ENCODE measurements around the gene SND1.

Gene SND1

DNA sequence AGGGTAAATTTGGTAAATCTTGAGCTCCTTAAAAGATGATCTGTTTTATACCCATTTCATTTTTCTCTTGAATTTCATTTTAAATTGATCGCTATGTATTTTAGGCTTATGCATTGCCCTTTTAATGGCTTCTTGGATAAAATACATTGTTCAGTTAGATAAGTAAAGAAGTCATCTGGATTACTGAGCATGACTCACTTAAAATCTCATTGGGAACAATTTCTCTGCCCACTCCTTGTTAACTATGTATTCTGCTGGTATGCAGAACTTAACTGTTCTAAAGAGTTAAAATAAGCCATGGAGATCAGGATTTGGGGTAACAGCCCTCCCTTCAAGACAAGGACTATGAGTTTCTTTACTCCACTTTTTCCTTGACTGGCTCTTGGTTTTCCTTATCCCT is 134.2 kb downstream of the SND1 start:
- Histone ChIP-seq H3K27me3 (ENCODE audit: control insufficient read depth, insufficient read depth, low read length) (no peaks in the 10 kb centered on the region), H3K4me1 (ENCODE audit: control insufficient read depth, insufficient read depth, low read length) (peaks cover 11% of the 10 kb centered on the region), H3K9me3 (ENCODE audit: control insufficient read depth, low read length) (no peaks in the 10 kb centered on the region), H3K4me3 (ENCODE audit: low read length) (no peak overlapping the region), H3K36me3 (ENCODE audit: control insufficient read depth, insufficient read depth, low read length) (no peaks in the 10 kb centered on the region), H3K9ac (ENCODE audit: low read length) (no peak overlapping the region)

GRCh38 chr7:127789031-127789430 is 137.0 kb downstream of the SND1 start:
- Histone ChIP-seq H3K9ac (ENCODE audit: low read length) (no peak overlapping the region), H3K36me3 (ENCODE audit: control insufficient read depth, insufficient read depth, low read length) (no peaks in the 10 kb centered on the region), H3K9me3 (ENCODE audit: control insufficient read depth, low read length) (no peaks in the 10 kb centered on the region), H3K27me3 (ENCODE audit: control insufficient read depth, insufficient read depth, low read length) (no peaks in the 10 kb centered on the region), H3K4me3 (ENCODE audit: low read length) (no peak overlapping the region), H3K4me1 (ENCODE audit: control insufficient read depth, insufficient read depth, low read length) (no peaks in the 10 kb centered on the region)

DNA sequence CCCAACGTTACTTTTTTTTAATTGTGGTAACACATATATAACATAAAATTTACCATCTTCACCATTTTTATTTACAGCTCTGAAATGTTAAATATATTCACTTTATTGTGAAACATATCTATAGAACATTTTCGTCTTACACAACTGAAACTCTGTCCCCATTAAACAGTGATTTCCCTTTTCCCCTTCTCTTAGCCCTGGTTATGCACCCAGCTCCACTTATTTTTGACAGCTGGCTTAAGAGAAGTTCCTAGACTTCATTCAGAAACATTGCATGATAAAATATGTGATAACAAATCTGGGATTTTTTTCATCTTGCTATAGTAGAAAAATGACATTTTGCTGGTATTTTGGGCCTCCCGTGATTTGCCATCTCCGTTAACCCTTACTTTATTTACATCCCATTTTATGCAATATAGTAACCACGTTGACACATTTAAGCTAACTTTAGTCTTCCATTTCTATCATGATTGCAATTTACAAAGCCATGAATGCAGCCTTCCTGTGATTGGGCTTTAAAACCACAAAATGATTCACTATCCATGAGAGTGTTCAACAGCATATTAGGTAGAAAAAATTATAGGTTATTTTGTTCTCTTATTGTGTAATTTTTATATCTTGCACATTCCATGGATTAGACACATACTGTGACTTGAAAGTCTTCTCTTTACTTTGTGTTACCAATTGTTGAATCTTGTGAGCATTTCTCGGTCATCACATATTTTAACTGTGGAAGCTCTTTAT is 139.6 kb downstream of the SND1 start:
- Histone ChIP-seq H3K4me1 (ENCODE audit: control insufficient read depth, insufficient read depth, low read length) (no peaks in the 10 kb centered on the region), H3K36me3 (ENCODE audit: control insufficient read depth, insufficient read depth, low read length) (no peaks in the 10 kb centered on the region), H3K4me3 (ENCODE audit: low read length) (no peak overlapping the region), H3K9ac (ENCODE audit: low read length) (no peak overlapping the region), H3K27me3 (ENCODE audit: control insufficient read depth, insufficient read depth, low read length) (no peaks in the 10 kb centered on the region), H3K9me3 (ENCODE audit: control insufficient read depth, low read length) (no peaks in the 10 kb centered on the region)

DNA sequence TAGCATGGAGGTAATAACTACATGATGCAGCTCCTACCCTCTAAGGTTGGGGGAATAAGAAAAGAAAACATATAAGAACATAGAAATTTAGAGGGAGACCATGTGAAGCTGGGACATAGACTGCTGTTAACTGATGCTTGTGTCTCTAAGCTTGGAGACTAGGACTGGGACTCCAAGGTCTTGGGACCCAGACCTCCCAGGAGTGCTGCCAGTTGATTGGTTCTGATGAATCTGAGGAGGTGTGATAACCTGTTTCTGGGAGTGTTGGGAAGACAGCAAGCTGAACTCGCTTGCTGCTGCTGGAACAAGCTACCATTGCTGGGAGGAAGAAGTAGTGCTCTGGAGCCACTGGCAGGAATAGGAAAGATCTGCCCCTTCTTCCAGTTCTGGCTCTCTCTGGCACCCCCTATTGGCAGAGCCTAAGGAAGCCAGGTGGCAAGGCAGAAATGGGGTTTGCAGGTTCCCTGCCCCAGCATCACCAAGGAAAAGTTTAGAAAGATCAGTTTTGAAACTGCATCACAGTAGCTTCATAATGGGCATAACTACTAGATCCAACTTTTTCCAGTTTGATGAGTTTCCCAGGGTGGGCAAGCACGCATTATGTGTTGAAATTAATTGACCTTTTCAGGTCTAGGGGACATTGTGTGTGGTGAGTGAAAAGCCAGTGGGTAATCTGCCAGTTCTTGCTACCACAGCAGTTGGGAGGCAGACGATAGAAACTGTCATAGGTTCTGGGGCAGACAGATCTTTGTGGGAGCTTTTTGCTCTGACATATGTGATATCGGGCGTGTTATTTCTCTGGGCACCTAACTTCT is 140.7 kb downstream of the SND1 start:
- Histone ChIP-seq H3K27me3 (ENCODE audit: control insufficient read depth, insufficient read depth, low read length) (no peaks in the 10 kb centered on the region), H3K36me3 (ENCODE audit: control insufficient read depth, insufficient read depth, low read length) (no peaks in the 10 kb centered on the region), H3K4me3 (ENCODE audit: low read length) (no peak overlapping the region), H3K9ac (ENCODE audit: low read length) (no peak overlapping the region), H3K4me1 (ENCODE audit: control insufficient read depth, insufficient read depth, low read length) (no peaks in the 10 kb centered on the region), H3K9me3 (ENCODE audit: control insufficient read depth, low read length) (no peaks in the 10 kb centered on the region)

- H3K36me3 ChIP-seq (ENCODE audit: control insufficient read depth, insufficient read depth, low read length) = no peaks in the 10 kb centered on the region
- H3K9me3 ChIP-seq (ENCODE audit: control insufficient read depth, low read length) = no peaks in the 10 kb centered on the region
- H3K4me1 ChIP-seq (ENCODE audit: control insufficient read depth, insufficient read depth, low read length) = no peaks in the 10 kb centered on the region
These were observed 141.6 kb downstream of the SND1 start for GRCh38 chr7:127793582-127793981.

GRCh38 chr7:127794136-127794535 is 142.1 kb downstream of the SND1 start:
- H3K27me3 ChIP-seq (ENCODE audit: control insufficient read depth, insufficient read depth, low read length) = no peaks in the 10 kb centered on the region
- no peaks in the 10 kb centered on the region for H3K9me3 ChIP-seq (ENCODE audit: control insufficient read depth, low read length)
- no peak overlapping the region for H3K9ac ChIP-seq (ENCODE audit: low read length)
- H3K36me3 ChIP-seq (ENCODE audit: control insufficient read depth, insufficient read depth, low read length) = no peaks in the 10 kb centered on the region
- H3K4me1 ChIP-seq (ENCODE audit: control insufficient read depth, insufficient read depth, low read length) = no peaks in the 10 kb centered on the region
- H3K4me3 ChIP-seq (ENCODE audit: low read length) = no peak overlapping the region

More at GRCh38 chr7:127793582-127793981, 141.6 kb downstream of the SND1 start:
- Histone ChIP-seq H3K4me3 (ENCODE audit: low read length) (no peak overlapping the region), H3K27me3 (ENCODE audit: control insufficient read depth, insufficient read depth, low read length) (no peaks in the 10 kb centered on the region), H3K9ac (ENCODE audit: low read length) (no peak overlapping the region)

- Histone ChIP-seq H3K36me3 (ENCODE audit: control insufficient read depth, insufficient read depth, low read length) (no peaks in the 10 kb centered on the region), H3K9ac (ENCODE audit: low read length) (no peak overlapping the region), H3K9me3 (ENCODE audit: control insufficient read depth, low read length) (no peaks in the 10 kb centered on the region), H3K4me1 (ENCODE audit: control insufficient read depth, insufficient read depth, low read length) (no peaks in the 10 kb centered on the region), H3K4me3 (ENCODE audit: low read length) (no peak overlapping the region), H3K27me3 (ENCODE audit: control insufficient read depth, insufficient read depth, low read length) (no peaks in the 10 kb centered on the region)
These were observed 142.6 kb downstream of the SND1 start for GRCh38 chr7:127794551-127794950.

- Histone ChIP-seq H3K4me1 (ENCODE audit: control insufficient read depth, insufficient read depth, low read length) (no peaks in the 10 kb centered on the region), H3K4me3 (ENCODE audit: low read length) (no peak overlapping the region), H3K9me3 (ENCODE audit: control insufficient read depth, low read length) (no peaks in the 10 kb centered on the region), H3K36me3 (ENCODE audit: control insufficient read depth, insufficient read depth, low read length) (no peaks in the 10 kb centered on the region), H3K9ac (ENCODE audit: low read length) (no peak overlapping the region), H3K27me3 (ENCODE audit: control insufficient read depth, insufficient read depth, low read length) (no peaks in the 10 kb centered on the region)
These were observed 146.0 kb downstream of the SND1 start for GRCh38 chr7:127798023-127798422.

DNA sequence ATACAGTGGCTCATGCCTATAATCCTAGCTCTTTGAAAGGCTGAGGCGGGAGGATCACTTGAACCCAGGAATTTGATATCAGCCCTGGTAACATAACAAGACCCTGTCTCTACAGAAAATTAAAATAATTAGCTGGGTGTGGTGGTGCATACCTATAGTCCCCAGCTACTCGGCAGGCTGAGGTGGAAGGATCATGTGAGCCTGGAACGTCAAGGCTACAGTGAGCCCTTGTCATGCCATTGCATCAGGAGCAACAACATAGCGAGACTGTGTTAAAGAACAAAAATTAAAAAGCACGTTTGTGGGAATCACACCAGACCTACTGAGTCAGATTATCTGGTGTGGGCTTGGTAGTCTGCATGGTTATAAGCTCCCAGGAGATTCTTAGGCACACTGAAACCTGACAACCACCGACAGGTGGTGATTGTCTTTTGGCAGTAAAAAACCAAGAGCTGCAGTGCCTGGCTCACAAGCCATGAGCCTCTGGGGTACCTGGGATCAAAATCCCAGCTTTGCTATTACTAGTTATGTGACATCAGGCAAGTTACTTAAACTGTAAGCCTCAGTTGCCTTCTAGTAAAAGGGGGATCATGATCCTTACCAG is 146.9 kb downstream of the SND1 start:
- Histone ChIP-seq H3K9me3 (ENCODE audit: control insufficient read depth, low read length) (no peaks in the 10 kb centered on the region), H3K27me3 (ENCODE audit: control insufficient read depth, insufficient read depth, low read length) (no peaks in the 10 kb centered on the region), H3K4me1 (ENCODE audit: control insufficient read depth, insufficient read depth, low read length) (no peaks in the 10 kb centered on the region), H3K4me3 (ENCODE audit: low read length) (no peak overlapping the region), H3K9ac (ENCODE audit: low read length) (no peak overlapping the region), H3K36me3 (ENCODE audit: control insufficient read depth, insufficient read depth, low read length) (no peaks in the 10 kb centered on the region)

DNA sequence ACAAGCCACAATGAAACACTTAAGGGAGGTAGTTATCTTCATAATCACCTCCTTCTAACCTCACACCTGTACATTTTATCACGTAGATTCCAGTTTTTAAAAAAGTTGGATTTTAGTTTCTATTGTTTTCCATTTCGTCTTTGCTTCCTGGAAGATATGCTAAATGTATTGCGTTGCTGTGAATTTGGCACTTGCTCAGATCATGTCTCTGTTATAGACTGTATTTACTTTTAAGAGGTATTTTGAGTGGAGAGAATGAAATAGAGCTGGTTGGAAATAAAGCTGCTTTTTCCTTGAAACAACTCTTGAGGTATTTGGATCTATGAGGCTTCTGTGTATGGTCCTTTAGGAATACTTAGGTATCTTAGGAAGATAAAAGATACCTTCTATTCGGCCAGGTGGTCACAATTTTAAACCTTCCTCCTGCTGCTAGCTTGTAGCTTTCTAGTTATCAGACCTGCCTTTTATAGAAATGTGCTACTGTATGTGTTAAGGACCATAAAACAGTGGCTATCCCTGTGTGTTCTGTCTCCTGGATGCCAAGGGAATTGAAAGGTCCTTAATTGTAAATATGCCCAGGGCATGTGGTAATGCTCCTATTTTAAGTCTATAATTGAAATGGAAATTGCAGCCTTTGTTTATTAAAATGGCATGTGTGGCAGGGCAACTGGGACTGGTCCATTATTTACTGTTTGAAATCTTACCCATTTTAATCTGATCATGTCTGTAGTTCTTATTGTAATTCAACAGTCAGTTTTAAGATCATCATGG is 147.7 kb downstream of the SND1 start:
- no peak overlapping the region for H3K4me3 ChIP-seq (ENCODE audit: low read length)
- H3K27me3 ChIP-seq (ENCODE audit: control insufficient read depth, insufficient read depth, low read length) = no peaks in the 10 kb centered on the region
- H3K9me3 ChIP-seq (ENCODE audit: control insufficient read depth, low read length) = no peaks in the 10 kb centered on the region
- no peak overlapping the region for H3K9ac ChIP-seq (ENCODE audit: low read length)
- H3K36me3 ChIP-seq (ENCODE audit: control insufficient read depth, insufficient read depth, low read length) = no peaks in the 10 kb centered on the region
- H3K4me1 ChIP-seq (ENCODE audit: control insufficient read depth, insufficient read depth, low read length) = no peaks in the 10 kb centered on the region

DNA sequence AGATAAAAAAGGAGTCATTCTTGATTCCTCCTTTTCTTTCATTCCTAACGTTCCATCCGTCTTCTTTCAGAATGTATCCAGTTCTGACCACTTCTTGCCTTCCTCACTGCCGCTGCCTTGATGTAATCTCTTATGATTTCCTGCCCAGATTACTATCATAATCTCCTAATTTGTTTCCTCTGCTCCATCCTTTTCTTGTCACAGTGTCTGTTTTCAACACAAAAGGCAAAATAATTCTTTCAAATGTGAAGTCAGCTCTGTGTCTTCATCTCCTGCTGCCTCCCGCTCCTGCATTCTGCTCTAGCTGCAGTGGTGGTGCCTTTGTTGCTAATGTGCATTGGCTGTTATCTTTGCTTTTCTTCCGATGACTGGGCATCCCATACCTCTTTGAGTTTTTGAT is 150.9 kb downstream of the SND1 start:
- H3K9me3 ChIP-seq (ENCODE audit: control insufficient read depth, low read length) = no peaks in the 10 kb centered on the region
- H3K4me3 ChIP-seq (ENCODE audit: low read length) = no peak overlapping the region
- no peak overlapping the region for H3K9ac ChIP-seq (ENCODE audit: low read length)
- H3K36me3 ChIP-seq (ENCODE audit: control insufficient read depth, insufficient read depth, low read length) = no peaks in the 10 kb centered on the region
- no peaks in the 10 kb centered on the region for H3K27me3 ChIP-seq (ENCODE audit: control insufficient read depth, insufficient read depth, low read length)
- no peaks in the 10 kb centered on the region for H3K4me1 ChIP-seq (ENCODE audit: control insufficient read depth, insufficient read depth, low read length)
